ENCODE results near the gene C9orf43.

GRCh38 chr9:113462781-113463286 is 52.3 kb downstream of the C9orf43 start:
- no peak for TF ChIP-seq CTCF (conservative IDR thresholded peaks at IDR 0.05; ENCODE audit: low read depth in 2 of 2)
- no peak for TF ChIP-seq POLR2AphosphoS5 (IDR thresholded peaks at IDR 0.05; ENCODE audit: low read depth)
- TF ChIP-seq, protein P1, sequence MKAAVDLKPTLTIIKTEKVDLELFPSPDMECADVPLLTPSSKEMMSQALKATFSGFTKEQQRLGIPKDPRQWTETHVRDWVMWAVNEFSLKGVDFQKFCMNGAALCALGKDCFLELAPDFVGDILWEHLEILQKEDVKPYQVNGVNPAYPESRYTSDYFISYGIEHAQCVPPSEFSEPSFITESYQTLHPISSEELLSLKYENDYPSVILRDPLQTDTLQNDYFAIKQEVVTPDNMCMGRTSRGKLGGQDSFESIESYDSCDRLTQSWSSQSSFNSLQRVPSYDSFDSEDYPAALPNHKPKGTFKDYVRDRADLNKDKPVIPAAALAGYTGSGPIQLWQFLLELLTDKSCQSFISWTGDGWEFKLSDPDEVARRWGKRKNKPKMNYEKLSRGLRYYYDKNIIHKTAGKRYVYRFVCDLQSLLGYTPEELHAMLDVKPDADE (IDR thresholded peaks at IDR 0.05): no peak
- no peak for TF ChIP-seq CREB1 (CRISPR knock-in tag; IDR thresholded peaks at IDR 0.05; ENCODE audit: low read depth)
- no peak for TF ChIP-seq EZH2 (IDR thresholded peaks at IDR 0.05; ENCODE audit: low read depth, unreplicated experiment)
- TF ChIP-seq, protein P2, sequence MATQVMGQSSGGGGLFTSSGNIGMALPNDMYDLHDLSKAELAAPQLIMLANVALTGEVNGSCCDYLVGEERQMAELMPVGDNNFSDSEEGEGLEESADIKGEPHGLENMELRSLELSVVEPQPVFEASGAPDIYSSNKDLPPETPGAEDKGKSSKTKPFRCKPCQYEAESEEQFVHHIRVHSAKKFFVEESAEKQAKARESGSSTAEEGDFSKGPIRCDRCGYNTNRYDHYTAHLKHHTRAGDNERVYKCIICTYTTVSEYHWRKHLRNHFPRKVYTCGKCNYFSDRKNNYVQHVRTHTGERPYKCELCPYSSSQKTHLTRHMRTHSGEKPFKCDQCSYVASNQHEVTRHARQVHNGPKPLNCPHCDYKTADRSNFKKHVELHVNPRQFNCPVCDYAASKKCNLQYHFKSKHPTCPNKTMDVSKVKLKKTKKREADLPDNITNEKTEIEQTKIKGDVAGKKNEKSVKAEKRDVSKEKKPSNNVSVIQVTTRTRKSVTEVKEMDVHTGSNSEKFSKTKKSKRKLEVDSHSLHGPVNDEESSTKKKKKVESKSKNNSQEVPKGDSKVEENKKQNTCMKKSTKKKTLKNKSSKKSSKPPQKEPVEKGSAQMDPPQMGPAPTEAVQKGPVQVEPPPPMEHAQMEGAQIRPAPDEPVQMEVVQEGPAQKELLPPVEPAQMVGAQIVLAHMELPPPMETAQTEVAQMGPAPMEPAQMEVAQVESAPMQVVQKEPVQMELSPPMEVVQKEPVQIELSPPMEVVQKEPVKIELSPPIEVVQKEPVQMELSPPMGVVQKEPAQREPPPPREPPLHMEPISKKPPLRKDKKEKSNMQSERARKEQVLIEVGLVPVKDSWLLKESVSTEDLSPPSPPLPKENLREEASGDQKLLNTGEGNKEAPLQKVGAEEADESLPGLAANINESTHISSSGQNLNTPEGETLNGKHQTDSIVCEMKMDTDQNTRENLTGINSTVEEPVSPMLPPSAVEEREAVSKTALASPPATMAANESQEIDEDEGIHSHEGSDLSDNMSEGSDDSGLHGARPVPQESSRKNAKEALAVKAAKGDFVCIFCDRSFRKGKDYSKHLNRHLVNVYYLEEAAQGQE (IDR thresholded peaks at IDR 0.05; ENCODE audit: unreplicated experiment): no peak
- no peak for TF ChIP-seq JUNB (IDR thresholded peaks at IDR 0.05; ENCODE audit: unreplicated experiment)
- no peak for TF ChIP-seq ZNF331 (CRISPR knock-in tag; IDR thresholded peaks at IDR 0.05; ENCODE audit: low read depth)
- no peak for TF ChIP-seq ZNF114 (CRISPR knock-in tag; IDR thresholded peaks at IDR 0.05)
- TF ChIP-seq EZH2phosphoT487 (IDR thresholded peaks at IDR 0.05; ENCODE audit: unreplicated experiment): no peak
- TF ChIP-seq STAT1 (IDR thresholded peaks at IDR 0.05; ENCODE audit: unreplicated experiment): no peak
